ENCODE results near the gene ZNF385D.

GRCh38 chr3:21585216-21585740, 165.7 kb downstream of the ZNF385D start:
- TF ChIP-seq CHD2 (IDR thresholded peaks at IDR 0.05; ENCODE audit: low read length, partially characterized antibody) (no peak), EZH2phosphoT487 (IDR thresholded peaks at IDR 0.05; ENCODE audit: borderline replicate concordance, low read depth) (no peak), RAD21 (IDR thresholded peaks at IDR 0.05; ENCODE audit: low read length) (no peak), NFIC (IDR thresholded peaks at IDR 0.05; ENCODE audit: borderline replicate concordance) (no peak), RXRA (IDR thresholded peaks at IDR 0.05; ENCODE audit: borderline replicate concordance, low read depth) (no peak), RFX5 (IDR thresholded peaks at IDR 0.05; ENCODE audit: low read length) (no peak), CTCF (IDR thresholded peaks at IDR 0.05) (no peak), SMC3 (IDR thresholded peaks at IDR 0.05; ENCODE audit: low read depth, low read length) (no peak), MEF2A (IDR thresholded peaks at IDR 0.05; ENCODE audit: borderline replicate concordance, low read depth) (no peak), GABPA (IDR thresholded peaks at IDR 0.05; ENCODE audit: low read depth) (no peak), POLR2AphosphoS5 (IDR thresholded peaks at IDR 0.05; ENCODE audit: low read depth, low read length) (no peak), FOSL2 (IDR thresholded peaks at IDR 0.05; ENCODE audit: borderline replicate concordance, low read depth) (no peak), JUND (IDR thresholded peaks at IDR 0.05) (no peak)
- TF ChIP-seq, protein P1, sequence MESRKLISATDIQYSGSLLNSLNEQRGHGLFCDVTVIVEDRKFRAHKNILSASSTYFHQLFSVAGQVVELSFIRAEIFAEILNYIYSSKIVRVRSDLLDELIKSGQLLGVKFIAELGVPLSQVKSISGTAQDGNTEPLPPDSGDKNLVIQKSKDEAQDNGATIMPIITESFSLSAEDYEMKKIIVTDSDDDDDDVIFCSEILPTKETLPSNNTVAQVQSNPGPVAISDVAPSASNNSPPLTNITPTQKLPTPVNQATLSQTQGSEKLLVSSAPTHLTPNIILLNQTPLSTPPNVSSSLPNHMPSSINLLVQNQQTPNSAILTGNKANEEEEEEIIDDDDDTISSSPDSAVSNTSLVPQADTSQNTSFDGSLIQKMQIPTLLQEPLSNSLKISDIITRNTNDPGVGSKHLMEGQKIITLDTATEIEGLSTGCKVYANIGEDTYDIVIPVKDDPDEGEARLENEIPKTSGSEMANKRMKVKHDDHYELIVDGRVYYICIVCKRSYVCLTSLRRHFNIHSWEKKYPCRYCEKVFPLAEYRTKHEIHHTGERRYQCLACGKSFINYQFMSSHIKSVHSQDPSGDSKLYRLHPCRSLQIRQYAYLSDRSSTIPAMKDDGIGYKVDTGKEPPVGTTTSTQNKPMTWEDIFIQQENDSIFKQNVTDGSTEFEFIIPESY (IDR thresholded peaks at IDR 0.05; ENCODE audit: borderline replicate concordance, low read depth): no peak

Measured in SK-N-SH (cell line).